Breast epithelium (tissue), 4 donors: Measurements from ENCODE around the gene HNRNPDL. TPM values are rescaled to one million over a fixed set of nuclear protein-coding genes. Genes with fewer than 3 reads are reported as not detected.
"Not testable (repeated sequence)": the region's sequence is repeated elsewhere in the genome, so short reads cannot be mapped to it uniquely, and the experiment has no call there.

Source experiments
- DNase-seq, 2 donors: peaks; one replicate each; pipeline ENCODE4 v3.0.0-alpha.2; 2019; ENCODE audit warnings: low spot score in 2 of 2
- H3K27ac ChIP-seq, 2 donors: fragments of 200-600 bp; sonication (generic) in 1 of 2; one replicate each; pipeline ENCODE4 v1.5.1; 2016 to 2019; ENCODE audit warnings: mild to moderate bottlenecking in 1 of 2
- H3K27me3 ChIP-seq, 2 donors: fragments of 200-600 bp; sonication (generic) in 1 of 2; one replicate each; pipeline versions ENCODE4 v1.5.1 to v1.6.0; 2017 to 2019; ENCODE audit warnings: control low read depth in 1 of 2, mild to moderate bottlenecking in 1 of 2
- H3K36me3 ChIP-seq: fragments of 200-600 bp; one replicate; pipeline ENCODE4 v1.5.1; 2019
- H3K4me1 ChIP-seq, 2 donors: fragments of 200-600 bp; sonication (generic); one replicate each; pipeline ENCODE4 v1.5.1; 2016 to 2019; ENCODE audit warnings: control low read depth in 1 of 2
- H3K4me3 ChIP-seq, 3 donors: fragments of 200-600 bp; sonication (generic); 1 replicate in 2 of 3; 2 replicates in 1 of 3; pipeline ENCODE4 v1.5.1; 2016 to 2019; ENCODE audit warnings: mild to moderate bottlenecking in 3 of 3, moderate library complexity in 2 of 3
- H3K9me3 ChIP-seq, 2 donors: fragments of 200-600 bp; sonication (generic) in 1 of 2; one replicate each; pipeline ENCODE4 v1.5.1; 2016 to 2019; ENCODE audit warnings: control low read depth in 1 of 2
- CTCF ChIP-seq, 3 donors: fragments of 450-650 bp; IDR thresholded peaks; one replicate each; pipeline ENCODE4 v1.5.1; 2016 to 2017; ENCODE audit warnings: antibody characterized with exemption in 3 of 3, mild to moderate bottlenecking in 3 of 3, moderate library complexity in 3 of 3
- POLR2A ChIP-seq: fragments of 450-650 bp; IDR thresholded peaks from one replicate; pipeline ENCODE4 v1.6.1; 2016; ENCODE audit warnings: antibody characterized with exemption, mild to moderate bottlenecking, moderate library complexity
- POLR2AphosphoS5 ChIP-seq, 3 donors: sonication (generic); formaldehyde crosslinking; IDR thresholded peaks; one replicate each; pipeline ENCODE4 v1.6.1; 2017; ENCODE audit warnings: antibody characterized with exemption in 3 of 3
- intact Hi-C: fragments of 100-400 bp; cut with DNase I; formaldehyde crosslinking; loops from one replicate; pipeline ENCODE4 v1.15.1; 2023; ENCODE audit warnings: low total_unique reads
- total RNA-seq, 3 donors: library from RNA; depleted of rRNA; stranded (reverse); fragments of >200 nt; gene quantifications; one replicate each; pipeline ENCODE4 v1.1.0, GENCODE V29; 2016

The HNRNPDL gene
- total RNA-seq, 3 donors from 2014 or later = 116 to 253 (median 211) TPM

- TF ChIP-seq POLR2A (no peak), CTCF (IDR thresholded peaks at IDR 0.05) (no peak), POLR2AphosphoS5 (IDR thresholded peaks at IDR 0.05) (no peak)
- no peak overlapping the region for H3K27ac ChIP-seq
- DNase-seq = no peak
- H3K36me3 ChIP-seq = no peaks in the 10 kb centered on the region
- intact Hi-C loops = no loop called here
- H3K9me3 ChIP-seq = no peaks in the 10 kb centered on the region
- H3K27me3 ChIP-seq = no peaks in the 10 kb centered on the region
- no peaks in the 10 kb centered on the region for H3K4me1 ChIP-seq
- H3K4me3 ChIP-seq = no peak overlapping the region
These were observed 8.3 kb downstream of the HNRNPDL start for GRCh38 chr4:82421796-82422560.

- H3K4me3 ChIP-seq = no peak overlapping the region
- H3K27me3 ChIP-seq = no peaks in the 10 kb centered on the region
- no peaks in the 10 kb centered on the region for H3K4me1 ChIP-seq
- DNase-seq = no peak
- TF ChIP-seq POLR2A (no peak), CTCF (IDR thresholded peaks at IDR 0.05) (no peak), POLR2AphosphoS5 (IDR thresholded peaks at IDR 0.05) (no peak)
- no peaks in the 10 kb centered on the region for H3K36me3 ChIP-seq
- no peak overlapping the region for H3K27ac ChIP-seq
- intact Hi-C loops = no loop called here
- H3K9me3 ChIP-seq = no peaks in the 10 kb centered on the region
These were observed 10.8 kb downstream of the HNRNPDL start for GRCh38 chr4:82419451-82419850.

DNA sequence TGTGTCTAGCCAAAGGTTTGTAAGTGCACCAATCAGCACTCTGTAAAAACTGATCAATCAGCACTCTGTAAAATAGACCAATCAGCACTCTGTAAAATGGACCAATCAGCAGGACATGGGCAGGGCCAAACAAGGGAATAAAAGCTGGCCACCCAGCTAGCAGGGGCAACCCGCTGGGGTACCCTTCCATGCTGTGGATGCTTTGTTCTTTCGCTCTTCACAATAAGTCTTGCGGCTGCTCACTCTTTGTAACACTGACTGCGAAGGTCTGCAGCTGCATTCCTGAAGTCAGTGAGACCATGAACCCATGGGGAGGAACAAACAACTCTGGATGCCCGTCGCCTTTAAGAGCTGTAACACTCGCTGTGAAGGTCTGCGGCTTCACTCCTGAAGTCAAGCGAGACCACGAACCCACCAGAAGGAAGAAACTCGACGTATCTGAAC lies 14.3 kb downstream of the HNRNPDL start:
- Histone ChIP-seq H3K4me1 (no peaks in the 10 kb centered on the region), H3K36me3 (no peaks in the 10 kb centered on the region), H3K9me3 (no peaks in the 10 kb centered on the region), H3K4me3 (no peak overlapping the region), H3K27me3 (no peaks in the 10 kb centered on the region), H3K27ac (no peak overlapping the region)
- intact Hi-C loops = no loop called here
- no peak for DNase-seq
- TF ChIP-seq POLR2A = no peak
- no peak for TF ChIP-seq CTCF (IDR thresholded peaks at IDR 0.05)
- no peak for TF ChIP-seq POLR2AphosphoS5 (IDR thresholded peaks at IDR 0.05)

DNA sequence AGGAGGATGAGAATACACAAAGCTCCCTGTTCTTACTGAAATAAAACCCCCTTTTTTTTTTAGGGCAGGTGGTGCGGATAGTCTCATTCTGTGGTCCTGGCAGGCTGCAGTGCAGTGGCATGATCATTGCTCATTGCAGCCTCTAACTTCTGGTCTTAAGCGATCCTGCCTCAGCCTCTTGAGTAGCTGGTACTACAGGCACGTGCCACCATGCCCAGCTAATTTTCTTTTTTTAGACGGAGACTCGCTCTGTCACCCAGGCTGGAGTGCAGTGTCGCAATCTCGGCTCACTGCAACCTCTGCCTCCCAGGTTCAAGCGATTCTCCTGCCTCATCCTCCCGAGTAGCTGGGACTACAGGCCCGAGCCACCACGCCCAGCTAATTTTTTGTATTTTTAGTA lies 15.2 kb downstream of the HNRNPDL start:
- intact Hi-C loops, H3K27ac ChIP-seq, H3K36me3 ChIP-seq, H3K4me3 ChIP-seq, H3K27me3 ChIP-seq, DNase-seq, H3K4me1 ChIP-seq, H3K9me3 ChIP-seq: not testable (repeated sequence)

DNA sequence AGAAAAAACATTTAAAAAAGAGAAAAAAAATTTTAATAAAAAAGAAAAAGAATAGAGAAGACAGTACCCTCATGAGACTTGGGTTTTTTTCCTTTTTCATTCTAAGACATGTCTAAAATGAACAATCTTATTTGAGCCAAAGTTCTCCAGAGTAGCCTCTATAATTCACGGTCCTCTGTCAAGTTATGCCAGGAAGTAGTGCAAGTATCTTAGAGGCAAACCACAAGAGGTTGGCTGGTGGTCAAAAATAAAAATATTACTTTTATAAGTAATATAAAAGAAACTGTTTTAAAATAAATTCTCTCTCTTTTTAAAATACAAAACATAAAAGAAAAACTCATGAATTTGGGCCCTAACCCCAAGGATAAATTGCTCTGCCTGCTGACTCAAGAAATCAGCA lies 26.5 kb downstream of the HNRNPDL start:
- Histone ChIP-seq H3K9me3 (no peaks in the 10 kb centered on the region), H3K36me3 (no peaks in the 10 kb centered on the region), H3K4me1 (no peaks in the 10 kb centered on the region), H3K27ac (no peak overlapping the region), H3K4me3 (no peak overlapping the region), H3K27me3 (no peaks in the 10 kb centered on the region)
- TF ChIP-seq POLR2A = no peak
- TF ChIP-seq POLR2AphosphoS5 (IDR thresholded peaks at IDR 0.05) = no peak
- TF ChIP-seq CTCF (IDR thresholded peaks at IDR 0.05) = no peak
- intact Hi-C loops = no loop called here
- DNase-seq = no peak
